ENCODE measurements around the gene KAZN. TPM values are rescaled to one million over a fixed set of nuclear protein-coding genes. Genes with fewer than 3 reads are reported as not detected.

KAZN gene
- total and polyA plus RNA-seq, 2 experiments from 2014 or later = 7.9 to 15.6 TPM

DNA sequence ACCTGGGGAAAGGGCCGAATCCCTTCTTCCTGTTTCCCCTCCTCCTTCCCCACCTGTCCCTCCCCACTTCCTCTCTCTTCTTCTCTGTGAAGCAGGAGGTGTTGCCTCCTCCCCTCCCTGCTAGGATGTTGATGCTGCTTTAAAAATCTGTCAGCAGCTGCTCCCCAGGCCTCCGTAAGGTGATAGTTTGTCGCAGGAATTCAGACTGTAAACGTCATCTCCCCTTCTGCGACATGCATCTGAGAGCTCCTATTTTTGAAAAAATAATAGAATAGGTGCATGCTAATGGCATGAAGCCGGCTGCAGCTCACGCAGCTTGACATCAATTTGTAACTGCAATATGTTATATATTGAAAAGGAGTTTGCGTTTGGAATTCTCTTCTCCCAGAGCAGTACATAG, 70.1 kb downstream of the KAZN start:
- Histone ChIP-seq H3K4me1 (ENCODE audit: insufficient read depth) (peaks cover 4% of the 10 kb centered on the region), H3K79me2 (no peaks in the 10 kb centered on the region), H2AFZ (no peak overlapping the region), H4K20me1 (ENCODE audit: insufficient read depth, poor library complexity, severe bottlenecking) (no peaks in the 10 kb centered on the region), H3K9me2 (replicated peaks; ENCODE audit: insufficient read depth) (no peaks in the 10 kb centered on the region), H3K4me3 (no peak overlapping the region), H3K36me3 (replicated peaks; ENCODE audit: insufficient read depth, low read depth) (no peaks in the 10 kb centered on the region), H3K27ac (no peak overlapping the region), H3K4me2 (no peak overlapping the region), H3K27me3 (no peaks in the 10 kb centered on the region), H3K9me3 (ENCODE audit: low read depth) (no peaks in the 10 kb centered on the region)
- DNase-seq (ENCODE audit: low spot score) = no peak
- TF ChIP-seq, protein P1, sequence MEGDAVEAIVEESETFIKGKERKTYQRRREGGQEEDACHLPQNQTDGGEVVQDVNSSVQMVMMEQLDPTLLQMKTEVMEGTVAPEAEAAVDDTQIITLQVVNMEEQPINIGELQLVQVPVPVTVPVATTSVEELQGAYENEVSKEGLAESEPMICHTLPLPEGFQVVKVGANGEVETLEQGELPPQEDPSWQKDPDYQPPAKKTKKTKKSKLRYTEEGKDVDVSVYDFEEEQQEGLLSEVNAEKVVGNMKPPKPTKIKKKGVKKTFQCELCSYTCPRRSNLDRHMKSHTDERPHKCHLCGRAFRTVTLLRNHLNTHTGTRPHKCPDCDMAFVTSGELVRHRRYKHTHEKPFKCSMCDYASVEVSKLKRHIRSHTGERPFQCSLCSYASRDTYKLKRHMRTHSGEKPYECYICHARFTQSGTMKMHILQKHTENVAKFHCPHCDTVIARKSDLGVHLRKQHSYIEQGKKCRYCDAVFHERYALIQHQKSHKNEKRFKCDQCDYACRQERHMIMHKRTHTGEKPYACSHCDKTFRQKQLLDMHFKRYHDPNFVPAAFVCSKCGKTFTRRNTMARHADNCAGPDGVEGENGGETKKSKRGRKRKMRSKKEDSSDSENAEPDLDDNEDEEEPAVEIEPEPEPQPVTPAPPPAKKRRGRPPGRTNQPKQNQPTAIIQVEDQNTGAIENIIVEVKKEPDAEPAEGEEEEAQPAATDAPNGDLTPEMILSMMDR (IDR thresholded peaks at IDR 0.05; ENCODE audit: poor library complexity) = no peak
- TF ChIP-seq EZH2 (IDR thresholded peaks at IDR 0.05; ENCODE audit: borderline replicate concordance) (no peak), EZH2phosphoT487 (IDR thresholded peaks at IDR 0.05; ENCODE audit: low read depth, severe bottlenecking, unreplicated experiment) (no peak)
- WGBS (ENCODE audit: low lambda C conversion rate, missing lambda C conversion rate) = 57% methylated on average over 8 of the region's 8 CpGs

DNA sequence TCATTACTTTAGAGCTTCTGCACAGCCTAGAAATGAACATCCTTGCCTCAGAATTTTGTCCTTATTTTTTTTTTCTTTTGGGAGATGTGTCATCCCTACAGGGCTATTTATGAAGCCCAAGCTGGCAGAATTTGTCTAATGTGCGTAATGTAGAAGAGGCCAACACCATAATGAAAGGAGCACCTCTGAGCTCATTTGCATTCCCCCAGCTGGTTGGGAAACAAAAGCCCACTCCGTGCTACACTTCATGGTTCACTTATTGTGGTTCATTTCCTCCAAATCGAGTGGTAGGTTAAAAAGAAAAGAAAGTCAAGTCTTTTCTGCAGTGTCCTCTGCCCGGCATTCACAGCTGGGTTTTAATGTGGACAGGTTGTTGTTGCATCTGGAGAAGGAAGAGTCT, 73.5 kb downstream of the KAZN start:
- H3K9me2 ChIP-seq (replicated peaks; ENCODE audit: insufficient read depth) = no peaks in the 10 kb centered on the region
- no peak overlapping the region for H3K4me3 ChIP-seq
- no peak overlapping the region for H3K27ac ChIP-seq
- H3K9me3 ChIP-seq (ENCODE audit: low read depth) = no peaks in the 10 kb centered on the region
- H3K4me1 ChIP-seq (ENCODE audit: insufficient read depth) = peaks cover 4% of the 10 kb centered on the region
- H4K20me1 ChIP-seq (ENCODE audit: insufficient read depth, poor library complexity, severe bottlenecking) = no peaks in the 10 kb centered on the region
- no peak overlapping the region for H3K4me2 ChIP-seq
- no peak for DNase-seq (ENCODE audit: low spot score)
- no peak overlapping the region for H2AFZ ChIP-seq
- H3K36me3 ChIP-seq (replicated peaks; ENCODE audit: insufficient read depth, low read depth) = no peaks in the 10 kb centered on the region
- no peak for TF ChIP-seq EZH2phosphoT487 (IDR thresholded peaks at IDR 0.05; ENCODE audit: low read depth, severe bottlenecking, unreplicated experiment)
- TF ChIP-seq, protein P1 (IDR thresholded peaks at IDR 0.05; ENCODE audit: poor library complexity) = no peak
- TF ChIP-seq EZH2 (IDR thresholded peaks at IDR 0.05; ENCODE audit: borderline replicate concordance) = no peak
- H3K79me2 ChIP-seq = no peaks in the 10 kb centered on the region
- H3K27me3 ChIP-seq = no peaks in the 10 kb centered on the region
- 85% methylated on average over 4 of the region's 4 CpGs for WGBS (ENCODE audit: low lambda C conversion rate, missing lambda C conversion rate)

DNA sequence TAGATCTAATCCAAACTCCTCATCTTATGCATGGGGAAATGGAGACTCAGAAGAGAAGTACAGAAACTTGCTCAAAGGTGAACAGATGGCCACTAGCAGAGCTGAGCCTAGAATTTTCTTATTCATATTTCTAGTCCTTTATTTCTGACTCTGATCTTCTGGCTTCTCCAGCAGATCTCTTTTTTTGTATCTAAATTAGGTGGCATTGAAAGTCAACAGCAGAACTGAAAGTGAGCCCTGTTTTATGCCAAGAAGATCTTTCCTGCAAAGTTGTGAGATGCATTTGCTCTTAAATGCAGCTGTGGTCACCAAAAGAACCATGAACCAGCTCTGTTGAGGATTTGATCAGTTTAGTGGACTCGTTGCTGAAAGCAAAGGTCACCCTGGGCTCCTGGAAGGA, 75.5 kb downstream of the KAZN start:
- WGBS (ENCODE audit: low lambda C conversion rate, missing lambda C conversion rate) = 73% methylated on average over 1 of the region's 1 CpG
- Histone ChIP-seq H3K36me3 (replicated peaks; ENCODE audit: insufficient read depth, low read depth) (no peaks in the 10 kb centered on the region), H4K20me1 (ENCODE audit: insufficient read depth, poor library complexity, severe bottlenecking) (no peaks in the 10 kb centered on the region), H3K4me2 (no peak overlapping the region), H3K79me2 (no peaks in the 10 kb centered on the region), H3K27ac (no peak overlapping the region), H3K9me3 (ENCODE audit: low read depth) (no peaks in the 10 kb centered on the region), H3K9me2 (replicated peaks; ENCODE audit: insufficient read depth) (no peaks in the 10 kb centered on the region), H3K27me3 (no peaks in the 10 kb centered on the region), H3K4me3 (no peak overlapping the region), H3K4me1 (ENCODE audit: insufficient read depth) (no peaks in the 10 kb centered on the region), H2AFZ (no peak overlapping the region)
- TF ChIP-seq, protein P1 (IDR thresholded peaks at IDR 0.05; ENCODE audit: poor library complexity) = no peak
- TF ChIP-seq EZH2phosphoT487 (IDR thresholded peaks at IDR 0.05; ENCODE audit: low read depth, severe bottlenecking, unreplicated experiment) (no peak), EZH2 (IDR thresholded peaks at IDR 0.05; ENCODE audit: borderline replicate concordance) (no peak)
- DNase-seq (ENCODE audit: low spot score) = no peak

DNA sequence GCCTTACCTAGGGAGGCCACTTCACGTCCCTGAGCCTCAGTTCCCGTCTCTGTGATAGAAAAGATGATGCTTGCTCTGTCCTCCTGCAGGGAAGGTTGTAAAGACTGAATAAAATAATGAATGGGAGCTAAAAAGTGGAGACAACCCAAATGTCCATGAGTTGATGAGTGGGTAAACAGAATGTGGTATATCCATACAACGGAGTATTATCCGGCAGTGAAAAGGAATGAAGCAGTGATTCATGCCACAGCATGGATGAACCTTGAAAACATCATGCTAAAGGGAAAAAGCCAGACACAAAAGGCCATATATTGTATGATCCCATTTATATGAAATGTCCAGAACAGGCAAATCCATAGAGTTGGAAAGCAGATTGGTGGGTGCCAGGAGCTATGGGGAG, 77.9 kb downstream of the KAZN start:
- TF ChIP-seq, protein P1 (IDR thresholded peaks at IDR 0.05; ENCODE audit: poor library complexity) = no peak
- TF ChIP-seq EZH2 (IDR thresholded peaks at IDR 0.05; ENCODE audit: borderline replicate concordance) = no peak
- H3K9me3 ChIP-seq (ENCODE audit: low read depth) = no peaks in the 10 kb centered on the region
- H3K4me2 ChIP-seq = no peak overlapping the region
- no peaks in the 10 kb centered on the region for H3K79me2 ChIP-seq
- H4K20me1 ChIP-seq (ENCODE audit: insufficient read depth, poor library complexity, severe bottlenecking) = no peaks in the 10 kb centered on the region
- no peak overlapping the region for H3K4me3 ChIP-seq
- H2AFZ ChIP-seq = no peak overlapping the region
- H3K36me3 ChIP-seq (replicated peaks; ENCODE audit: insufficient read depth, low read depth) = no peaks in the 10 kb centered on the region
- H3K27ac ChIP-seq = no peak overlapping the region
- no peaks in the 10 kb centered on the region for H3K4me1 ChIP-seq (ENCODE audit: insufficient read depth)
- DNase-seq (ENCODE audit: low spot score) = no peak
- WGBS (ENCODE audit: low lambda C conversion rate, missing lambda C conversion rate) = 84% methylated on average over 4 of the region's 4 CpGs
- H3K9me2 ChIP-seq (replicated peaks; ENCODE audit: insufficient read depth) = no peaks in the 10 kb centered on the region
- H3K27me3 ChIP-seq = no peaks in the 10 kb centered on the region
